GM19238 (cell line): ENCODE results near the gene BIN1.
"Not testable (repeated sequence)": the region's sequence is repeated elsewhere in the genome, so short reads cannot be mapped to it uniquely, and the experiment has no call there.

Source experiments
- DNase-seq: peaks from one replicate; pipeline ENCODE4 v3.0.0; 2011; ENCODE audit warnings: low spot score; ENCODE audit not compliant: insufficient read length

Gene BIN1

GRCh38 chr2:127134833-127135830 is 28.2 kb upstream of the BIN1 start:
- DNase-seq = peak; percentile 23

- no peak for DNase-seq
These were observed 27.3 kb upstream of the BIN1 start for GRCh38 chr2:127134235-127134634.

GRCh38 chr2:127133793-127134192 is 26.8 kb upstream of the BIN1 start:
- DNase-seq = no peak

GRCh38 chr2:127130421-127130820 is 23.5 kb upstream of the BIN1 start:
- no peak for DNase-seq

GRCh38 chr2:127129937-127130336 is 23.0 kb upstream of the BIN1 start:
- no peak for DNase-seq

GRCh38 chr2:127128445-127128904 is 21.5 kb upstream of the BIN1 start:
- DNase-seq = peak; percentile 81

- DNase-seq = no peak
These were observed 18.9 kb upstream of the BIN1 start for GRCh38 chr2:127125821-127126220.

GRCh38 chr2:127124426-127124825 is 17.5 kb upstream of the BIN1 start:
- DNase-seq = no peak

GRCh38 chr2:127122361-127123027 is 15.5 kb upstream of the BIN1 start:
- DNase-seq = no peak

- no peak for DNase-seq
These were observed 14.8 kb upstream of the BIN1 start for GRCh38 chr2:127121776-127122176.

- DNase-seq = no peak
These were observed 14.4 kb upstream of the BIN1 start for GRCh38 chr2:127121353-127121752.

GRCh38 chr2:127120408-127120807 is 13.5 kb upstream of the BIN1 start:
- not testable (repeated sequence) for DNase-seq

GRCh38 chr2:127118467-127118866 is 11.5 kb upstream of the BIN1 start:
- DNase-seq = no peak

GRCh38 chr2:127118038-127118437 is 11.1 kb upstream of the BIN1 start:
- DNase-seq = no peak

GRCh38 chr2:127117603-127118002 is 10.6 kb upstream of the BIN1 start:
- DNase-seq = no peak

GRCh38 chr2:127115471-127116199 is 8.7 kb upstream of the BIN1 start:
- DNase-seq = no peak

GRCh38 chr2:127110985-127111384 is 4.0 kb upstream of the BIN1 start:
- DNase-seq = no peak

GRCh38 chr2:127108090-127108523 is 1.2 kb upstream of the BIN1 start:
- no peak for DNase-seq

GRCh38 chr2:127107622-127107999 is 657 bp upstream of the BIN1 start:
- peak; percentile 44 for DNase-seq

- peak; percentile 44 for DNase-seq
These were observed 430 bp downstream of the BIN1 start for GRCh38 chr2:127106457-127106990.

GRCh38 chr2:127105656-127106456 is 1.1 kb downstream of the BIN1 start:
- no peak for DNase-seq
